K562 (cell line): Measurements from ENCODE around the gene GP1BB. TPM values are rescaled to one million over a fixed set of nuclear protein-coding genes. Genes with fewer than 3 reads are reported as not detected.

Source experiments
- ATAC-seq: fragments of 200-7000 bp; cut with Tn5 transposase; 3 replicates; pipeline ENCODE4 v1.9.1; 2020; ENCODE audit warnings: moderate library complexity
- BruUV-seq: library from RNA; stranded (reverse); fragments of 400-500 nt; replicated peaks from 2 replicates; lab custom pipeline; 2021; lab: Mats Ljungman, UMichigan
- CTCF ChIA-PET: fragments of 300-600 bp; formaldehyde crosslinking; extraction: SDS; loops from one replicate; lab custom pipeline; 2021; ENCODE audit warnings: low intra/inter-chr PET ratio; lab: Yijun Ruan, JAX
- POLR2A ChIA-PET: fragments of 300-600, 350-650 bp; sonication (Branson Sonifier 250); formaldehyde crosslinking; extraction: SDS; loops from one replicate; lab custom pipeline; 2021; ENCODE audit warnings: antibody characterized with exemption, inconsistent platforms; lab: Yijun Ruan, JAX
- DNase-seq, 4 experiments: peaks; one replicate each; pipeline versions ENCODE4 v3.0.0 to v3.0.0-alpha.2; 2011 to 2018; ENCODE audit warnings: low spot score in 3 of 4, mixed read lengths in 3 of 4; ENCODE audit errors: extremely low read depth in 1 of 4
- FAIRE-seq: peaks from 2 replicates; lab custom pipeline; 2011; peaks lifted over from hg19 to GRCh38; lab: Jason Lieb, UNC
- H2AFZ ChIP-seq: 2 replicates; pipeline ENCODE4 v1.6.0; 2011; ENCODE audit warnings: low read depth, low read length, control low read depth, inconsistent platforms
- H3K27ac ChIP-seq: fragments of 200-600 bp; 3 replicates; pipeline ENCODE4 v1.8.0; 2011; ENCODE audit warnings: low read depth, mild to moderate bottlenecking, control low read depth, inconsistent platforms, low read length, moderate library complexity, mixed read lengths; ENCODE audit errors: extremely low read depth
- H3K27me3 ChIP-seq, 2 experiments: fragments of 300-600 bp in 1 of 2; 2 replicates in 1 of 2; 3 replicates in 1 of 2; pipeline versions ENCODE4 v1.6.0 to v1.8.0; 2011; ENCODE audit warnings: inconsistent platforms in 2 of 2, low read length in 2 of 2, mild to moderate bottlenecking in 1 of 2, mixed read lengths in 1 of 2, moderate library complexity in 1 of 2; ENCODE audit not compliant: control insufficient read depth in 2 of 2, insufficient read depth in 2 of 2
- H3K36me3 ChIP-seq: fragments of 300-600 bp; 3 replicates; pipeline ENCODE4 v1.8.0; 2011; ENCODE audit warnings: mild to moderate bottlenecking, low read length, inconsistent platforms; ENCODE audit not compliant: control insufficient read depth, insufficient read depth
- H3K4me1 ChIP-seq, 2 experiments: fragments of 200-600 bp in 1 of 2; replicated peaks in 1 of 2; 2 replicates in 1 of 2; 3 replicates in 1 of 2; pipeline versions ENCODE4 v1.5.1 to v1.8.0; 2011; ENCODE audit warnings: inconsistent platforms in 2 of 2, low read length in 2 of 2, mild to moderate bottlenecking in 1 of 2, mixed read lengths in 1 of 2, moderate library complexity in 1 of 2; ENCODE audit not compliant: control insufficient read depth in 2 of 2, insufficient read depth in 2 of 2
- H3K4me2 ChIP-seq: 2 replicates; pipeline ENCODE4 v1.6.1; 2011; ENCODE audit warnings: low read length, control low read depth, inconsistent platforms, mixed read lengths; ENCODE audit not compliant: insufficient read depth
- H3K4me3 ChIP-seq: fragments of 200-600 bp; sonication (generic), shearing (Covaris generic); 2 replicates; pipeline ENCODE4 v1.5.1; 2016; ENCODE audit warnings: control low read depth, inconsistent platforms
- H3K79me2 ChIP-seq: fragments of 200-600 bp; 3 replicates; pipeline ENCODE4 v1.8.0; 2011; ENCODE audit warnings: low read length, inconsistent platforms; ENCODE audit not compliant: control insufficient read depth, insufficient read depth
- H3K9ac ChIP-seq, 2 experiments: 2 replicates each; pipeline versions ENCODE4 v1.6.0 to v1.6.1; 2011; ENCODE audit warnings: low read depth in 2 of 2, low read length in 2 of 2, control low read depth in 1 of 2, inconsistent platforms in 1 of 2, mild to moderate bottlenecking in 1 of 2, mixed read lengths in 1 of 2; ENCODE audit not compliant: insufficient read depth in 1 of 2
- H3K9me1 ChIP-seq: one replicate; pipeline ENCODE4 v1.6.0; 2011; ENCODE audit warnings: inconsistent platforms, mild to moderate bottlenecking, low read length, moderate library complexity; ENCODE audit not compliant: control insufficient read depth, insufficient read depth
- H3K9me3 ChIP-seq: replicated peaks from 2 replicates; pipeline ENCODE4 v1.5.1; 2011; ENCODE audit warnings: low read depth, low read length, inconsistent platforms; ENCODE audit not compliant: control insufficient read depth, insufficient read depth
- H4K20me1 ChIP-seq: replicated peaks from 2 replicates; pipeline ENCODE4 v1.6.1; 2011; ENCODE audit warnings: low read length, inconsistent platforms, mixed read lengths; ENCODE audit not compliant: control insufficient read depth, insufficient read depth
- ATF1 ChIP-seq, 2 experiments: fragments of 450-650 bp in 1 of 2; IDR thresholded peaks; 2 replicates each; pipeline ENCODE4 v1.6.1; 2016; ENCODE audit warnings: missing compliant biosample characterization in 1 of 2, missing genetic modification characterization in 1 of 2
- BCOR ChIP-seq: fragments of 450-650 bp; IDR thresholded peaks from 2 replicates; pipeline ENCODE4 v1.6.1; 2016
- BRD9 ChIP-seq: fragments of 450-650 bp; IDR thresholded peaks from 2 replicates; pipeline ENCODE4 v1.6.1; 2018; ENCODE audit warnings: low read depth; ENCODE audit not compliant: partially characterized antibody
- KDM5B ChIP-seq: fragments of 200-600 bp; sonication (generic); IDR thresholded peaks from 2 replicates; pipeline ENCODE4 v1.6.1; 2012; ENCODE audit warnings: low read depth, mild to moderate bottlenecking, moderate library complexity, low read length, control low read depth, inconsistent platforms; ENCODE audit not compliant: insufficient replicate concordance
- MAFK ChIP-seq: IDR thresholded peaks from 2 replicates; pipeline ENCODE4 v1.6.1; 2011; ENCODE audit warnings: low read length, improper control_type of control experiment
- MEIS2 ChIP-seq: fragments of 450-650 bp; IDR thresholded peaks from 2 replicates; pipeline ENCODE4 v1.6.1; 2014; ENCODE audit warnings: mild to moderate bottlenecking; ENCODE audit not compliant: partially characterized antibody
- MYNN ChIP-seq, 2 experiments: sonication (generic); formaldehyde crosslinking in 1 of 2; IDR thresholded peaks; 2 replicates each; pipeline versions ENCODE4 v1.5.0 to v1.6.1; 2016 to 2020; ENCODE audit warnings: antibody characterized with exemption in 1 of 2, missing genetic modification reagents in 1 of 2
- SETDB1 ChIP-seq: IDR thresholded peaks from one replicate; pipeline ENCODE4 v1.6.1; 2012; ENCODE audit warnings: low read length, control low read depth, inconsistent platforms
- ZBTB7A ChIP-seq: IDR thresholded peaks from 2 replicates; pipeline ENCODE4 v1.6.1; 2011; ENCODE audit warnings: low read depth, mild to moderate bottlenecking, low read length, moderate library complexity, borderline replicate concordance; ENCODE audit not compliant: control insufficient read depth
- ZNF316 ChIP-seq: fragments of 450-650 bp; IDR thresholded peaks from 2 replicates; pipeline ENCODE4 v1.6.1; 2016
- ZNF583 ChIP-seq: fragments of 250-450 bp; sonication (Bioruptor Pico); IDR thresholded peaks from 2 replicates; pipeline ENCODE4 v1.4.0; 2020
- WGBS: fragments of 100-300 bp; shearing (Covaris generic); methylation state at CpG from one replicate; pipeline ENCODE4 v1.1.6; 2016; ENCODE audit warnings: low coverage, mixed read lengths; ENCODE audit not compliant: insufficient coverage; ENCODE audit errors: missing lambda C conversion rate; 5-methylcytosine and 5-hydroxymethylcytosine counted together
- in situ Hi-C: fragments of 300-500 bp; cut with MboI; formaldehyde crosslinking; loops from 4 replicates; pipeline ENCODE4 v1.15.0; 2018; ENCODE audit warnings: inconsistent platforms, mixed read lengths
- intact Hi-C: fragments of 100-400 bp; cut with micrococcal nuclease; formaldehyde crosslinking; loops from 2 replicates; pipeline ENCODE4 v1.14.2; 2022
- polyA plus RNA-seq, 8 experiments: library from polyadenylated mRNA; depleted of rRNA in 4 of 8; stranded (reverse) in 5 of 8; unstranded in 3 of 8; fragments of >200 nt; fragmentation: Nextera tagmentation in 2 of 8; fragmentation: Illumina TruSeq in 1 of 8; extraction: Ambion mirVana in 2 of 8; extraction: Trizol in 1 of 8; gene quantifications; 2 replicates each; pipeline versions ENCODE4 v1.2.1 to v1.2.3, GENCODE V29; 2011 to 2014; ENCODE audit warnings: inconsistent platforms in 1 of 8, missing spikeins in 1 of 8
- total RNA-seq, 7 experiments: library from RNA; depleted of rRNA in 6 of 7; stranded (reverse); fragments of >200 nt in 6 of 7; fragmentation: Illumina TruSeq in 2 of 7; extraction: Trizol in 2 of 7; gene quantifications; 2 replicates each; pipeline versions ENCODE4 v1.2.1 to v1.2.3, GENCODE V29; 2011 to 2021; ENCODE audit warnings: low replicate concordance in 1 of 7
- TF ChIP-seq, protein P1 (sequence below), 2 experiments: IDR thresholded peaks in 1 of 2; conservative IDR thresholded peaks in 1 of 2; 2 replicates each; pipeline ENCODE4 v1.6.1; 2016; ENCODE audit warnings: low read depth in 2 of 2, mild to moderate bottlenecking in 1 of 2, missing compliant biosample characterization in 1 of 2, missing genetic modification characterization in 1 of 2, moderate library complexity in 1 of 2
- TF ChIP-seq, protein P2 (sequence below): fragments of 450-650 bp; formaldehyde crosslinking; IDR thresholded peaks from 2 replicates; pipeline ENCODE4 v1.4.0; 2020; ENCODE audit warnings: mild to moderate bottlenecking, moderate library complexity
- TF ChIP-seq, protein P3 (sequence below), 2 experiments: IDR thresholded peaks; 2 replicates each; pipeline ENCODE4 v1.6.1; 2011; ENCODE audit warnings: borderline replicate concordance in 1 of 2, control low read depth in 1 of 2, low read depth in 1 of 2, low read length in 1 of 2, mild to moderate bottlenecking in 1 of 2, mixed read lengths in 1 of 2, moderate library complexity in 1 of 2; ENCODE audit not compliant: insufficient read depth in 1 of 2, insufficient read length in 1 of 2, poor library complexity in 1 of 2, severe bottlenecking in 1 of 2; ENCODE audit errors: extremely low read depth in 1 of 2

GP1BB gene
- total and polyA plus RNA-seq, 9 of the 15 experiments (the other 6 are each of a cell fraction or from before 2014, with no cell fraction given): 0.69 to 162 (median 2.8) TPM

GRCh38 chr22:19735665-19736510 is 12.5 kb downstream of the GP1BB start:
- DNase-seq (peak in 2 of 4 experiments; percentile 74 to 80), FAIRE-seq (no peak), ATAC-seq (no peak)
- Histone ChIP-seq H3K27me3 (peaks cover 0 to 57% of the 10 kb centered on the region in 2 experiments; a peak in 3 of 5 replicates), H3K79me2 (no peaks in the 10 kb centered on the region), H3K9me1 (no peaks in the 10 kb centered on the region), H4K20me1 (peaks cover 17% of the 10 kb centered on the region), H3K4me2 (no peak overlapping the region), H3K4me1 (peaks cover 3 to 71% of the 10 kb centered on the region in 2 experiments; a peak in 4 of 5 replicates), H3K4me3 (no peak overlapping the region), H3K9ac (peak overlapping the region in 1 of 2 experiments; percentile 59; a peak in 2 of 4 replicates), H3K27ac (no peak overlapping the region), H3K9me3 (no peaks in the 10 kb centered on the region), H2AFZ (no peak overlapping the region), H3K36me3 (no peaks in the 10 kb centered on the region)
- in situ Hi-C loops: no loop called here
- CTCF ChIA-PET: no interaction called here
- intact Hi-C loops: no loop called here
- WGBS: 15% methylated on average over 21 of the region's 21 CpGs
- POLR2A ChIA-PET: interaction anchor here (0.5 to 1.2 kb wide), 6 partner anchors 11 to 206 kb away, joined by 3 to 4 read pairs (median 3); partner anchors contain the start of genes GNB1L and RTL10
- no TSS peak for BruUV-seq
- TF ChIP-seq MEIS2 (peak; percentile 46), BRD9 (no peak), SETDB1 (peak; percentile 62), MYNN (IDR thresholded peaks at IDR 0.05) (no peak), MYNN (CRISPR knock-in tag; IDR thresholded peaks at IDR 0.05) (0 out of 2 replicates have a peak, but pooled peaks have one; percentile 29), ZNF583 (CRISPR knock-in tag) (no peak), ZBTB7A (peak; percentile 9; the same call in 1 of the 2 replicates), ATF1 (CRISPR knock-in tag; IDR thresholded peaks at IDR 0.05) (0 out of 2 replicates have a peak, but pooled peaks have one; percentile 3), ATF1 (tag; IDR thresholded peaks at IDR 0.05) (no peak), KDM5B (peak; percentile 13), BCOR (peak; percentile 68; the same call in 1 of the 2 replicates), ZNF316 (peak; percentile 78), MAFK (0 out of 2 replicates have a peak, but pooled peaks have one; percentile 5)
- TF ChIP-seq, protein P1, sequence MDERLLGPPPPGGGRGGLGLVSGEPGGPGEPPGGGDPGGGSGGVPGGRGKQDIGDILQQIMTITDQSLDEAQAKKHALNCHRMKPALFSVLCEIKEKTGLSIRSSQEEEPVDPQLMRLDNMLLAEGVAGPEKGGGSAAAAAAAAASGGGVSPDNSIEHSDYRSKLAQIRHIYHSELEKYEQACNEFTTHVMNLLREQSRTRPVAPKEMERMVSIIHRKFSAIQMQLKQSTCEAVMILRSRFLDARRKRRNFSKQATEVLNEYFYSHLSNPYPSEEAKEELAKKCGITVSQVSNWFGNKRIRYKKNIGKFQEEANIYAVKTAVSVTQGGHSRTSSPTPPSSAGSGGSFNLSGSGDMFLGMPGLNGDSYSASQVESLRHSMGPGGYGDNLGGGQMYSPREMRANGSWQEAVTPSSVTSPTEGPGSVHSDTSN (CRISPR knock-in tag; IDR thresholded peaks at IDR 0.05; ENCODE audit: low read depth): 0 out of 2 replicates have a peak, but pooled peaks have one; percentile 23
- TF ChIP-seq, protein P1 (tag; conservative IDR thresholded peaks at IDR 0.05; ENCODE audit: low read depth): peak; percentile 57
- TF ChIP-seq, protein P2, sequence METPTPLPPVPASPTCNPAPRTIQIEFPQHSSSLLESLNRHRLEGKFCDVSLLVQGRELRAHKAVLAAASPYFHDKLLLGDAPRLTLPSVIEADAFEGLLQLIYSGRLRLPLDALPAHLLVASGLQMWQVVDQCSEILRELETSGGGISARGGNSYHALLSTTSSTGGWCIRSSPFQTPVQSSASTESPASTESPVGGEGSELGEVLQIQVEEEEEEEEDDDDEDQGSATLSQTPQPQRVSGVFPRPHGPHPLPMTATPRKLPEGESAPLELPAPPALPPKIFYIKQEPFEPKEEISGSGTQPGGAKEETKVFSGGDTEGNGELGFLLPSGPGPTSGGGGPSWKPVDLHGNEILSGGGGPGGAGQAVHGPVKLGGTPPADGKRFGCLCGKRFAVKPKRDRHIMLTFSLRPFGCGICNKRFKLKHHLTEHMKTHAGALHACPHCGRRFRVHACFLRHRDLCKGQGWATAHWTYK (CRISPR knock-in tag): 0 out of 2 replicates have a peak, but pooled peaks have one; percentile 42
- TF ChIP-seq, protein P3, sequence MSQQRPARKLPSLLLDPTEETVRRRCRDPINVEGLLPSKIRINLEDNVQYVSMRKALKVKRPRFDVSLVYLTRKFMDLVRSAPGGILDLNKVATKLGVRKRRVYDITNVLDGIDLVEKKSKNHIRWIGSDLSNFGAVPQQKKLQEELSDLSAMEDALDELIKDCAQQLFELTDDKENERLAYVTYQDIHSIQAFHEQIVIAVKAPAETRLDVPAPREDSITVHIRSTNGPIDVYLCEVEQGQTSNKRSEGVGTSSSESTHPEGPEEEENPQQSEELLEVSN (IDR thresholded peaks at IDR 0.05; ENCODE audit: borderline replicate concordance in 1 of 2, extremely low read depth in 1 of 2, insufficient read depth in 1 of 2, insufficient read length in 1 of 2, low read depth in 1 of 2, low read length in 1 of 2, poor library complexity in 1 of 2, severe bottlenecking in 1 of 2): no peak
